Stimulated activated CD4-positive, alpha-beta T cell treated with anti-CD3 and anti-CD28 coated beads, TNF-alpha, amount 100 ng/mL, for 1 hour (primary cell): ENCODE data around the gene GLI2.

Source experiments
- DNase-seq, 3 donors: peaks; one replicate each; pipeline ENCODE4 v3.0.0-alpha.2; 2020; ENCODE audit warnings: low read depth in 3 of 3, low spot score in 1 of 3

The GLI2 gene

DNA sequence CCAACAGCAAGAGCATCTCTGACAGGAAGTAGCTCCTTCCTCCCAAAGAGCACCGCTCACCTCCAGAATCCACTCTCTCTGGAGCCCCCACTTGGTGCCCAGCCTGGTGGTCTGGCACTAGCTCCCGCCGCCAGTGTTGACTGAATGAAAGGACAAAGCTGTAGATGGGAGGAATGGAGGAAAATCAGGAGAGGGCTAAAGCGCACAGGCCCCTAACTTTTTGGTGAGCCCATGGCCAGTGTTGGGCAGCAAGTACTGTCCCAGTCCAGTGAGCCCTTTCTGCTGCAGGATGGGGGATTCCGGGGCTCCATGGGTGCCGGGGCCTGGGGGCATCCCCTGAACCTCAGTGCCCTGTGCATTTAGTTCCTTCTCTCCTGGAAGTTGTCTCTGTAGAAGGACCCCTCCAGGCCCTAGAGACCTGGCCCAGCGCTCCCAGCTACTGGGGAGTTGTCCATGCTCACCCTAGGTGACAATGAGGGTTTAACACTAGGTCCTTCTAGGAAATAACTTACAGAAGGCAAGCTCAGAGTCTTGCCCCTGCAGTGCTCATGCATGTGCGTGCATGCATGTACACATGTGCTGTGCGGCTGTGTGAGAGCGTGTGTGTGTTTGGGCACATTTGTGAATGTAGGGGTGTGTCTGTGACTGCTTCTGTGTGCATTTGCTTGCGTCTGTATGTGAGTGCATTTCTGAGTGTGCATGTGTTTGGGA, 33.6 kb downstream of the GLI2 start:
- DNase-seq: no peak

DNA sequence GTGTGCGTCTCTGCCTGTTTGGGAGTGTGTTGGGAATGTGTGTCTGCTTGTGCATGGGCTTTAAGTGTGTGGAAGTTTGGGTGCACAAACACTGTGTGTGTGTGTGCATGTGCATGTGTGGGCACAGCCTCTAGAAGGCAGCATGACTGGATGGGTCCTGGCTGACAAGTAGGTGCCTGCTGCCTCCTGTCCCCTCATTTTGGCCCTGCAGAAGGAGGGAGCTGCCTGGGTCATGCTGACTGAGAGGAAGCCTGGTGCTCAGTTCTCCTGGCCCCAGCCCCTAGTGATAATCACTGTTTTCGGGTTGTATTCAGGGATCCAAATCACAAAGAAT, 34.1 kb downstream of the GLI2 start:
- DNase-seq: no peak

DNA sequence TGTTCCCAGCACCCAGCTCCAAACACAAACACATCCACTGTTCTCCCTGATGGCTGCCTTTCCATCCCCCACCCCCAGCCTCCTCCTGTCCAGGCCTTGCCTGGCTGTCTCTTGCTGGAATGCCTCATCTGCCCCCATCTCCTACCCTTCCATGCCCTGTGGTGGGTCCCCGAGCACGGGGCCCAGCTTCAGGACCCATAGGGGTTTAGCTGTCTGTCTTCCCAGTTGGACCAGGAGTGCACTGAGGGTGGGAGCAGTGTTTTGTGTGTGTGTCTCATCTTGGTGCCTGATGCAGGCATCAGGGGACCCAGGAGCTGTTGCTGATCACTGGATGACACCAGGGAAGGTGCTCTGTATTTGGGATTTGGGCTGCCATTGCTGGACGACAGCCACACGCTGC, 34.5 kb downstream of the GLI2 start:
- DNase-seq: no peak

DNA sequence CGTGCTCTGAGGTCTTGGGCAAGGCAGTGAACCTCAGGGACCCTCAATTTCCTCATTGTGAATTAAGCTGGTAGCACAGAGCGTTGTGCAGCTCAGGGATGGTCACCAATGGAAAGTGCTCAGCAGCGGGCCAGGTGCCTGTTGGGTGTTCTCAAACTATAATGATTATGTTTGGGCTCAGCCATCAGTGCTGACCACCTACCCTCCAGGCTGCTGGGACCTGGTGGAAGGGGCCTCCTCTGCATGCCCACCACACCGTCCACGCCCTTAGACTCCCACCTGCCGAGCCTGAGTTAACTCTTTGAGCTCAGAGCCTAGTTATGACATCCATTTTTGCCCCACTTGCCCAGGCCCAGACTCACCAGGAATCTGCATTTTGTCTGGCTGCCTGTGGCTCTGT, 35.0 kb downstream of the GLI2 start:
- no peak for DNase-seq

DNA sequence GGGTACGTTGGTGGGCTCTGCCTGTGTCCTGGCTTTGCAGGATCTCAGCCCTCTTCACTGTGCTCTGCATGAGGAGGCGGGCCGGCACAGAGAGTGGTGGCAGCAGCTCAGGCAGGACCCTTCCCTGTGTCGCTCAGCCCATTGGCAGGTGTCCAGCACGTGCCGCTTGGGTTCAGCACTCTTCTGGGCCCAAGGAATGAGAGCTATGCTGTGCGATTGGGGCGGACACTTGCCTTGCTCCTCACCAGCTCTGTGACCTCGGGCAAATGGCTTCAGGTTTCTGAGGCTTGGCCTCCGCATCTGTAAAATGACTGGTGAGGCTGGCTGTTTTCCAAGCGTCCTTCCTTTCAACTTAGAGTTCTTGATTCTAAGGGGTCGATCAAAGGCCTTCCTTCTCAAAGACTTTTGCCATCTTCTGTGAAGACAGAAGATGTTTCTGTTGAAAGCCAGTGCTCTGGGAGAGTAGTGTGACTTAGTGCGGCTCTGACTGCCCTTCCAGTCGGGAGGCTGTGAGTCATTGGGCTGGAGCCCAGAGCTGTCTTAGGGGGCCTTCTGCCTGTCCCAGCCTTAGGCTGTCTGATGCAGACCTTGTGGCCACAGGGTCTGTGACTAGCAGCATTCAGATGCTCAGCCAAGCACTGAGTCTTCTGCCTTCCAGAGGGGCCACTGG, 35.6 kb downstream of the GLI2 start:
- DNase-seq: no peak

DNA sequence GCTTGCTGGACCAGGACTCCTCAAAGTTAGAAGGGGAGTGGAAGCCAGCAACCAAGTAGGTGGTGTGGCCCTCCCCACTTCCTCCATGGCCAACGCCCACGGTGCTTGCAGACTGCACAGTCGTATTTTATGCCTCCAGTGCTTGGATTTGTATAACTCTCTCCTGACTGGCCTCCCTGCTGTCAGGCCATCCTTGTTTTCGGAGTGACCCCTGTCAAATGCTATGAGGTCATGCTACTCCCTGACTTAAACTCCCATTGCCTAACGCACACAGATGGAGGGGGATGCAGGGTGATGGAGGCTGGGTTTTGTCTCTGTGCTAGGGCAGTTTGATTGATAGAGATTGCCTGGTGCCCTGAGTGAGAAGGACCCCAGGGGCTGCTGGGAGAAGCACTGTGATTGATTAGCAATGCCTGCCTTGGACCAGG, 36.1 kb downstream of the GLI2 start:
- DNase-seq: no peak

DNA sequence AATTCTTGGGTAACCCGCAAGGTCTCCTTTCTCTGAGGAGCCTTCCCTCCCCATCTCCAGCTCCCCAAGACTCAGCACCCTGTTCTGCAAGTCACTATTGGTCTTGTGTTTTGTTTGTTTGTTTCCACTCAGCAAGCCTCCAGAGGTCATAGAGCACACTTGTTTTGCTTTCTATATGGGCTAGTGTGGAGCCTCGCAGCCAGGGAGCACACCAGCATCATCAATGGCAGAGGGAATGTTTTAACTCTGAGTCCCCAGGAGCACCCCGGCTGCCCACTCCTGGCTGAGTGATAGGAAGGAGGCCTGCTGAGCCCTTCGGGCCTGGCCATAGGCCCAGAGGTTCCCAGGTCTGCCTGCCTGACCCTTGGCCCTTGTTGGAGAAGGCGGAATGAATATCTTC, 36.6 kb downstream of the GLI2 start:
- DNase-seq: no peak

DNA sequence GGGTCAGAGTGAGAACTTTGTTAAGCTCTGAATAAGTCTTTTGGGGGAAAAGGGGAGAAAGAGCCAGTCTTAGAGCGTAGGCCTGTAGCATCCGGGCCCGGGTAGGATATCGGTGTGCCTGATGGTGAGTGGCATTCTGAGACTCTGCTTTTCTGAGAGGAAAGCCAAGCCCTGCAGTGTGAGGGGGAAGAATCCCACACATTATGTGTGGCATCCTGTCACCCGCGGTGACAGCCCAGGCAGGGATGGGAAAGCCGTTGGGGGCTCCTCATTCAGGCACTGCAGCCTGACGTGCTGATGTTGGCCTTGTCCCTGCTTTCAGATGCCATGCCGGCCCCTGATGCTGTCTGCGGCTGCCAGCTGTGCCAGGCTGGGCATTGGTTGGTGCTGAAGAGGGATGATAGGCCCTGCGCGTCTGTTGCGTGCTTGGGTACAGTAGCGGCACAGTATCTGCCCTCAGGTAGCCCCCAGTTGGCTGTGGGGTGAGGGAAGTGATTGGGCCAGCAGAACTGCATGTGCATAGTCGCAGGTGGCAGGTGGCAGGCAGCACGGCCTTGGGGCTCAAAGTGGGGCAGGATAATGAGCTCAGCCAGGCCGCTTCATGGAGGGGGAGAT, 37.6 kb downstream of the GLI2 start:
- DNase-seq: no peak

DNA sequence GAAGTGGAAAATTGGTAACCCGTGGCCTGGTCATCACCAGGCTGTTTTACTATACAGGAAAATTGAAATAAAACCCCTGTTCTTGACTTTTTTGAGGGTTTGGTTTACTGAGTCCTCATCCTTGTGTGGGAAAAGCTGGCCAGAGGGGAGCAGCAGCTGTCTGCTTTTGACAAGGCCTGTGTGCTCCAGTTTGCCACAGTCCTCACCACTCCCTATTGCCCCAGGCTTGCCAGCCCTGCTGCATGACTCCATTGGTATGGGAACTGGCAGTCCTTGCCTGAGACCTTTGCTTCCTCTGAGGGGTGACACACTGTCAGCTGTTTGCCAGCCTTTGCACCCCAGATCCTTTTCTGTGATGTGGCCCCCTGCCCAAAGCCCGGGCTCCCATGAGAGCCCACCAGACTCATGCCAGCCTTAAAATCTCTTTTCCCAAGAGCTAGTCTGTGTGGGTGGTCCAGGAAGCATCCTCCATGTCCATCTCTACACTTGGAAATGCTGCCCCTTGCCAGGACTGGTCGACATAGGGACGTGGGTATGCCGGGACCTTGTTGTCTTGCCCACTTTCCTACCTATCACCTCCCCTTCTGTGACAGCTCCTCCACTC, 39.0 kb downstream of the GLI2 start:
- no peak for DNase-seq

DNA sequence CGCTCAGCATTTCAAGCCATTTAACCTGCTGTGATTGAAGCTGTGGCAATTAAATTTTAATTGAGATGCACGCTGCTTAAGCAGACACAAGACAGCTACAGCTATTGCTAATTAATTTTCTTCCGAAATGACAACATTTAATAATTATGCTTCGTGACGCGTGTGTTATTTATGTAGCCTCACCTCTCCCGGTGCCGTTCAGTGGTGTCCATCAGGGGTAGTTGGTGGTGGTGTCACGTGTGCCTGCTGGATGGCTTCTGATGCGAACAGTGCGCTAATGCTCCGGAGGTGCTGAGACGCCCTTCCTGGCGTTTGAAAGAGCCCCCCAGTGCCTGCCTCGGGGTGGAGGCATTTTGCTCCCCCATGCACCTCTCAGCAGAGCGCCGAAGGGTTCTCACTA, 39.5 kb downstream of the GLI2 start:
- no peak for DNase-seq

DNA sequence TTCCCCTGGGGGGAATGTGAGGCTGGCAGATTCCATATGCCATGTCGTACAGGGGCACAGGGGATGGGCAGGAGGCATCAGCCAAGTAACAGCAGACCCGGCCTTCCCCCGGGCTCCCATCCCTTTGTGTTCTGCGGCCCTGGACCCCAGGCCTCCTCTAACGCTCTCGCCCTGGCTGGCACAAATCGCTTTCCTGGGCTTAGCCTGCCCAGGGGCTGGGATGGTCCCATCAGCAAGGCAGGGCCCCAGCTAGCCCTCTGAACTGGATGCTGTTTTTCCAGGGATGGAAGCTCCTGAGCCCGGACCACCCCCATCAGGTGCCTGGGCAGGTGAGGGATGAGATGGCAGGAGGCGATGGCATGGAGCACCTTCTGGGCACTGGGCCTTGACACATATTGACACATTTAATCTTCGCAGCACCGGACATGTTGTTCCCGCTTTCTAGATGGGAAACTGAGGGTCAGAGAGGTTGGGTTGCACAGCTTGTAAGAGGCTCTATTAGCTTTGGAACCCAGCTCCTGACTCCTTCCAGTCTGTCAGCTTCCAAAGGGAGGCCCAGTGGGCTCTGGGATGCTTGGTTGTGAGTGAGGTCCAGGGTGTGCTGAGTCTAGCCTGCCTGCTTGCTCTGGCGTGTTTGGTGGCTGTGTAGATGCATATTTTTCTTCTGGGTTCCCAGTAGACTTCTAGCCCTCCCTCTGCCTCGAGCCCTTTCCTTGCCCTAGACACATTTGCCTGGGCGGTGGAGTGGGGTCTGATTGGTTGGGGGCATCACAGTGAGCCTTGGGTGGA, 40.3 kb downstream of the GLI2 start:
- no peak for DNase-seq

DNA sequence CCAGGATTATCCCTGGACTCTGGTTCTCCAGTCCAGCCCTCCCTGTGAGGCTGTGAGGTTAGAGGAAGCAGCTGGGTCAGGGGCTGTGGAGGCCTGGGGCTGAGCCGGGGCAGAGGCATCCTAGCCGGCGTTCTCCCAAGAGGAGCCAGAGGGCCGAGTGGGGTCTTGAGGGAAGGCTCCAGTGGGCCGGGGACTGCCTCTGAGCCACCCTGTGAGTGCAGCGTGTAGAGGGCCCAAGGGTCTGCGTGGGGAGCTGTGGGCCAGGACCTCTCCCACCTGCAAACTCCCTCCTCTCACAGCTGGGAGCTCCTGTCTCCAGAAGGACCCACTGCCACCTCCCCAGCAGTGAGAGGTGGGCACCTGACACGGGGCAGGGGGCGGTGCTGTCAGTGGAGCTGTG, 41.0 kb downstream of the GLI2 start:
- no peak for DNase-seq

DNA sequence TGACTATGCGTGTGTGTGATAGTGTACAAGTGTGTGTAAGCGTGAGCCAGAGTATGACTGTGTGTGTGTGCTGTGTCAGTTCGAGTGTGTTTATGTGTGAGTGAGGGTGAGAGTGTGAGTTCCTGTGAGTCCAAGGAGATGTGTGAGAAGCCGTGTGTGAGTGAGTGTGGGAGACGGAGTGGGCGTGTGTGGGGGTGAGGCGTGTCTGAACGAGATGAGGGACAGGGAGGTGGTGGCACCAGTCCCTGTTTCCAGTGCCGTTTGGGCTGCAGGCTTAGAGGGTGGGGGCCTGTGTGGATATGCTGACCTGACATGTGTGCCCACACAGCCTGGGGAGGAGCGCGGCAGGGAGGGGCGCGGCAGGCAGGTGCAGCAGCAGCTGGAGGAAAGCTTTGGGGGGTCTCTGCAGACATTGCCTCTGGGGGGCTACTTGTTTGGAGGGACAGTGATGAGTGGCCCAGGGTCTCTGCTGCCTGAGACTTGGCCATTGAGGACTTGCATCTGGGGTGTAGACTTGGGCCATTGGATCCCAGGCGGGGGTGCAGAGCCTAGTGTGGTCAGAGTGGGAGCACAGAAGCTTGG, 41.6 kb downstream of the GLI2 start:
- no peak for DNase-seq

DNA sequence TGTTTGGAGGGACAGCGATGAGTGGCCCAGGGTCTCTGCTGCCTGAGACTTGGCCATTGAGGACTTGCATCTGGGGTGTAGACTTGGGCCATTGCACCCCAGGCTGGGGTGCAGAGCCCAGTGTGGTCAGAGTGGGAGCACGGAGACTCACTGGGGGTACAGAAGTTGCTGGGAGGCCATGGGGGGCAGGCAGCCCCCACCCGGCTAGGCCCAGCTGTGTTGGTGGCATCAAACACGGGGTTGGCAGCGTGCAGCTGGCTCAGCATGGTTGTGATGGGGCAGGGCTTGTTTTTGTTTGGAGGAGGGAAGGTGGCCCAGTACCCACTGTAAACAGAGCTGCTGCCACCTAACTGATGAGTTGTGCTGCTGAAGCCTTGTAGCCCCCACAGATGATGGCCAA, 42.1 kb downstream of the GLI2 start:
- no peak for DNase-seq

DNA sequence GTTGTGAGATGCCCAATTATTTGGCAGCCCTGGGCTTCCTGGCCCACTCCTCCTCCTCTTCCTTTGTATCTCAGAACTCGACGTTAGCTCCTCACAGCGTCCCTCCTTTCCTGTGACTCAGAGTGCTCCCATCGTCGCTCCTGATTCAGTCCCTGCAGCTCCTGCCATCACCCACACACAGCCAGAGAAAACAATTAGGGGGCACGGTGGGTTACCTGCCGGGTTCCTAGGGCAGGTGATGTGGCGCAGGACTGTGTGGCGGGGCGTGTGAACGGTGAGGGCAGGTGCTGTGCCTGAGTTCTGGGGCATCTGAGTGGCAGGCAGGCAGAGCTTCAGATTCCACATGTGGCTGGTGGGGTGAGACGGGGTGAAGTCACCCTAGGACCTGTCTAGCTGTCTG, 42.6 kb downstream of the GLI2 start:
- no peak for DNase-seq

DNA sequence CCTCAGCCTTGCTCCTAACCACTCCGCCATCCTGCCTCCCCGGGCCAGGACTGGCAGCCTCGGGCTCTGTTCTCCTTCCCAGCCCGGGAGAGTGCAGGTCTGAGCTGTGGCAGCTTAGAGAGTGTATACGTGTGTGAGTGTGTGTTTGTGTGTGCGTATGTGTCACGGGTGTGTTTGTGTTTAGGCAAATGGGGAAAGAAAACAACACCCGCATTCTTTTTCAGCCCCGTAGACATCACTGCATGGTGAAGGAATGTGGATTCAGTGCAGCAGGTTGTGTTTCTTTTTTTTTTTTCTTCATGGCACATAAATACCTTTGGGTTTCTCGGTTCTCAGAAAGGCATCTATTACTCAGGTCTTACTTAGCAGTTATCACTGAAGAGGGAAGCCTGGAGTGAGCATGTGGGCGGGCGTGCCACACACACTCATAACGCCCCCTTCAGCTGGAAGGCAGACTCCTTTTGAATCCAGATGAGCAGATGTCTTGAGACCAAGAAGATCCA, 44.2 kb downstream of the GLI2 start:
- no peak for DNase-seq

DNA sequence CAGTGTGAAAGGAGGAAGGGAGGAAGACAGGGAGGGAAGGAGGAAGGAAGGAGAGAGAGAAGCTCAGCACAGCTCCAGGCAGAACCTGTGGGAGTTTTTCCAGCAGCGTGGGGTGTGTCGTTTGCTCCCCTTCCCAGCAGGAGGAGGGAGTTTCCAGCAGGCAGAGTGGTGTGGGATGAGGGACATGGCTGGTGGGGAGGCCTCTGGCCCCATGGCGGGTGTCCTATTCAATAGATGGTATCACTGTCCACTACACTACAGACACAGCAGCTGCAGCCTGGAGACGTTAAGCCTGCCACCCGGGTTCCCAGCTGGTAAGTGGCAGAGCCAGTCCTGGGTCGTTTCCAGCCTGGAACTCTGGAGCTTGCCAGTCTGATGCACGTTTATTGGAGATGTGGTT, 44.7 kb downstream of the GLI2 start:
- no peak for DNase-seq

DNA sequence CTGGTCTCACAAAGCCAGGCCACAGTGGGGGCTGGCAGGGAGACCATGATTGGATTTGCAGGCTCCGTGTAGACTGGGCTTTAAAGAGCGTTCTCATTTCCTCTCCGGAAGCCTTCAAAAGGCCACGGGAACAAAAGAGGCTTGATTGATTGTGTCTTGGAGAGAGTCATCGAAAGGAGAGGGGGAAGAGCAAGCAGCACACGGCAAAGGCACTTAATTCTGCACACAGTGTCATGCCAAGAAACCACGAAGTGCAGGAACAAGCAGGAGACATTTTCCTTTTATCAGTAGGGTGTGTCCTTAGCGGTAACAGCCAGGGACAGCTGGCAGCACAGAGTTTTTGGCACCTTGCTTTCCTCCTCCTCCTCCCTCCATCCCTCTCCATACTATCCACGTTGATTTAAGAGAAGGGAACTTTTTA, 47.7 kb downstream of the GLI2 start:
- DNase-seq: no peak

DNA sequence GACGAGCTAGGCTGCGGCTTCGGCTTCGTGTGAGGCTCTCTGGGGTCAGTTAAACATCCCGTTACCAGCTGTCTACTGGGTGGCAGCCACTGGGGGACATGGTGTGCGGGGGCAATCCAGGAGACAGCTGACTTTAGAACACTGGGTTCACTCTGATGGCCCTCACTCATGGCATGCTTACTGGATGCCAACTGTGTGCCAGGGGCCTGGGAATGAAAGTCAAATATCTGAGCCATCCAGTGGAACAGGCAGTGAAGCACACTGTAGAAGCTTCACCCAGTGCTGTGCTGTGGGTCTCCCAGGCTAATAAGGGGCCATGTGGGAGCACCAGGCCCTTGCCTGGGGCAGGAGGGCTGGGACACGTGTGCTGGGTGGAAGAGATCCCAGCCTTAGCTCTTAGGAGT, 48.3 kb downstream of the GLI2 start:
- DNase-seq: no peak
